ENCODE results near the gene KIF13A.
"Not testable (repeated sequence)": the region's sequence is repeated elsewhere in the genome, so short reads cannot be mapped to it uniquely, and the experiment has no call there.

The KIF13A gene

GRCh38 chr6:17745324-17745723, 242.1 kb downstream of the KIF13A start:
- H3K27ac ChIP-seq; DNase-seq (ENCODE audit: low read depth, low spot score): not testable (repeated sequence)

- not testable (repeated sequence) for DNase-seq (ENCODE audit: low read depth, low spot score); H3K27ac ChIP-seq
These were observed 242.6 kb downstream of the KIF13A start for GRCh38 chr6:17744757-17745308.

DNA sequence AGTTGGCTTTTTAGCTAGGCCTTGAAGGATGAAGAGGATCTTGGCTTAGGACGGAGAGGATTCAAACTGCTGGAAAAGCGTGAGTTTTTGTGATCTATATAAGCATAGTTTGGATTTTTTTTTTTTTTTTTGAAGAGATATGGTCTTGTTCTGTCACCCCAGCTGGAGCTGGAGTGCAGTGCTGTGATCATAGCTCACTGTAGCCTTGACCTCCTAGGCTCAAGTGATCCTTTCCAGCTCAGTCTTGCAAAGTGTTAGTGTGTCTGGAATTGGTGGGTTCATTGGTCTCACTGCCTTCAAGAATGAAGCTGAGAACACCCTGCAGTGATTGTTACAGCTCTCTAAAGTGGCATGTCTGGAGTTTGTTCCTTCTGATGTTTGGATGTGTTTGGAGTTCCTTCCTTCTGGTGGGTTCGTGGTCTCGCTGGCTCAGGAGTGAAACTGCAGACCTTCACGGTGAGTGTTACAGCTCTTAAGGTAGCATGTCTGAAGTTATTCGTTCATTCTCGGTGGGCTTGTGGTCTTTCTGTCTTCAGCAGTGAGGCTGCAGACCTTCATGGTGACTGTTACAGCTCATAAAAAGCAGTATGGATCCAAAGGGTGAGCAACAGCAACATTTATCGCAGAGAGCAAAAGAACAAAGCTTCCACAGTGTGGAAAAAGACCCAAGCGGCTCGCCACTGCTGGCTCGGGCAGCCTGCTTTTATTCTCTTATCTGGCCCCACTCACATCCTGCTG, 243.2 kb downstream of the KIF13A start:
- no peak for DNase-seq (ENCODE audit: low read depth, low spot score)
- no peak overlapping the region for H3K27ac ChIP-seq

DNA sequence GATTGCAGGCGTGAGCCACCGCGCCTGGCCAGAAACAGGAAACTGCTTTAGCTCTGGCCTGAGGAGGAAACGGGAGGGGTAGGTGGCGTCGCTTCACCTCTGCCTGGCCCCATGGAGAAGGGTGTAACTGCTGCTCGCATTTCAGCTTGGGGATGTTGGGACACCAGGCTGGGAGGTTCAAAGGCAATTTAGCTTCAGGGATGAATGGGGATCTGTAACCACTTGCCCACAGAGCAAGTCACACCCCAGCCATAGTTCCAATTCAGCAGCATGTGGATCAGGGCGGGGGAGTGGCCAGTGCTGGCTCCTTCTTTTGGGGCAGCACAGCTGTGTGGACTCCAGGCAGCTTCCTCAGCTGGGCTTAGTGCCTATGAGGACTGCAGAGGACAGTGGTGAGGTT, 245.9 kb downstream of the KIF13A start:
- DNase-seq (ENCODE audit: low read depth, low spot score) = peak; percentile 22

GRCh38 chr6:17740559-17741220, 246.7 kb downstream of the KIF13A start:
- DNase-seq (ENCODE audit: low read depth, low spot score) = no peak
- H3K27ac ChIP-seq = peak overlapping the region; percentile 36

More for the DNA sequence above, 245.9 kb downstream of the KIF13A start:
- H3K27ac ChIP-seq = peak overlapping the region; percentile 36

DNA sequence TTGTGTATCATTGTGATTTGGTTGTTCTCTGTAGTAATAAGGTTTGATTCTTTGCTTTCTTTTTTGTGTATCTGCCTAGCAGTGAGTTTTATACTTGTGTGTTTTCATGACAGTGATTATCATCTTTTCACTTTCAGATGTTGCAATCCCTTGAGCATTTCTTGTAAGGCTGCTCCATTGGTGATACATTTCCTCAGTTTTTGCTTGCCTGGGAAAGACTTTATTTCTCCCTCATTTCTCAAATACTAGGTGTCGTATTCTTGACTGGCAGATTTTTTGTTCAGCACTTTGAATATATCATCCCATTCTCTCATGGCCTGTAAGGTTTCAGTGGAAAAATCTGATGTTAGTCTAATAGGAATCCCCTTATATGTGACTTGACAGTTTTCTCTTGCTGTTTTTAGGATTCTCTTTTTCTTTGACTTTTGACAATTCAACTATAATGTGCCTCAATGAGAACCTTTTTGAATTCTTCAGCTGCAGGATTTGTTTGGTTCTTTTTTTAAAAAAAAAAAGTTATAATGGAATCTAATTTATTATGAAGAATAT, 249.7 kb downstream of the KIF13A start:
- DNase-seq (ENCODE audit: low read depth, low spot score) = no peak
- no peak overlapping the region for H3K27ac ChIP-seq

GRCh38 chr6:17735311-17735710, 252.1 kb downstream of the KIF13A start:
- not testable (repeated sequence) for H3K27ac ChIP-seq; DNase-seq (ENCODE audit: low read depth, low spot score)

- DNase-seq (ENCODE audit: low read depth, low spot score) = no peak
- H3K27ac ChIP-seq = peak overlapping the region; percentile 70
These were observed 257.2 kb downstream of the KIF13A start for GRCh38 chr6:17730078-17730704.

- H3K27ac ChIP-seq = peak overlapping the region; percentile 70
- DNase-seq (ENCODE audit: low read depth, low spot score) = no peak
These were observed 258.0 kb downstream of the KIF13A start for GRCh38 chr6:17729223-17730077.

DNA sequence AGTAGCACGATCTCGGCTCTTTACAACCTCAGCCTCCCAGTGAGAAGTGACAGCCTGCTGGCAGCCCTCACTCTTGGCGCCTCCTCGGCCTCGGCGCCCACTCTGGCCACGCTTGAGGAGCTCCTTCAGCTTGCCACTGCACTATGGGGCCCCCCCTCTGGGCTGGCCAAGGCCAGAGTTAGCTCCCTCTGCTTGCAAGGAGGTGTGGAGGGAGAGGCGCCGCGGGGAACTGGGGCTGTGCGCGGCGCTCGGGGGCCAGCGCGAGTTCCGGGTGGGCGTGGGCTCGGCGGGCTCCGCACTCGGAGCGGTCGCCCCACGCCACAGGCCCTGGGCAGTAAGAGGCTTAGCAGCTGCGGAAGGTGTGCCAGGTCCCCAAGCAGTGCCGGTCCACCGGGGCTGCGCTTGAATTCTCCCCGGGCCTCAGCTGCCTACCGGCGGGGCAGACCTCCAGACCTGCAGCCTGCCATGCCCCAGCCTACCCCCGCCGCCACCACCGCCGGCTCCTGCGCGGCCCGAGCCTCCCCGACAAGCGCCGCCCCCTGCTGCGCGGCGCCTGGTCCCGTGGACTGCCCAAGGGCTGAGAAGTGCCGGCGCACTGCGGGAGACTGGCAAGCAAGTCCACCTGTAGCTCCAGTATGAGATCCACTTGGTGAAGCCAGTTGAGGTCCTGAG, 258.7 kb downstream of the KIF13A start:
- H3K27ac ChIP-seq = peak overlapping the region; percentile 70
- DNase-seq (ENCODE audit: low read depth, low spot score) = no peak

DNA sequence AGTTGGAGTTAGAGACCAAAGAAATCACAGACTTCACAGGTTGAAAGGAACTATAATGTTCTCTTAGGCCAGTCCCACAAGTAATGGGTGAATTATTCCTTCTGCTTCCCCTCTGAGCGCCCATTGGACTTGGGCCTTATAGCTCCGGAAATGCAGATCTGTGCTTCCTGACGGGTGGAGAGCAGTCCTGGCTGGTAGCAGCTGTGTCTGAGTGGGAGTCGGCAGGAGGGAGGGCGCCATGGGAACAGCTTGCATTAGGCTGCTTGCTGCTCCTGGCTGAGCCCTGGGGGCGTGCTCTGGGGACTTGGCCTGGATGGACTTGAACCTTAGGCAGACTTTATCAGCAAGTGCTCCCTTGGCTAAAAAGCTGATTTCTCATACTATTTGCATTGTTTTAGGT, 262.4 kb downstream of the KIF13A start:
- H3K27ac ChIP-seq = no peak overlapping the region
- no peak for DNase-seq (ENCODE audit: low read depth, low spot score)

GRCh38 chr6:17724341-17724740, 263.1 kb downstream of the KIF13A start:
- no peak for DNase-seq (ENCODE audit: low read depth, low spot score)
- no peak overlapping the region for H3K27ac ChIP-seq

- DNase-seq (ENCODE audit: low read depth, low spot score) = no peak
These were observed 265.8 kb downstream of the KIF13A start for GRCh38 chr6:17721671-17722070.

GRCh38 chr6:17719323-17720041, 268.0 kb downstream of the KIF13A start:
- DNase-seq (ENCODE audit: low read depth, low spot score) = no peak
- no peak overlapping the region for H3K27ac ChIP-seq

More at GRCh38 chr6:17721671-17722070, 265.8 kb downstream of the KIF13A start:
- no peak overlapping the region for H3K27ac ChIP-seq

DNA sequence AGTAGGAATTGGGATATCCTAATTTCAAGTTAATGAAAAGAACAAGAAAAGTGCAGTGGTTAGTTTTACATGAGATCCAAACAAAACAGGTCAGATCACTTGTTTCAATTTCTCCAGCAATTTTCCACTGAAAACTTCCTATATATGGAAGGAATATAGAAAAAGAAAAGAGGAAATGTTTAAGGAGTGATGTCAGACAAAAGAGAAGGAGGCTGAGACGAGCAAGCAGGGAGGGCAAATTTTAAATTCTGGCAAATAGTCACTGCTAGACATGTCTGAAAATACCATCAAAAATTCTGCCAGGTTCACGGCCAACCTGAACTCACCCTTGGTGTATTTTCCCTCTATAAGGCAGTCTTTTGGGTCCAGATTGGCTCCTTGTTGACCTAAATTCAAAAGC, 271.2 kb downstream of the KIF13A start:
- no peak overlapping the region for H3K27ac ChIP-seq
- no peak for DNase-seq (ENCODE audit: low read depth, low spot score)

DNA sequence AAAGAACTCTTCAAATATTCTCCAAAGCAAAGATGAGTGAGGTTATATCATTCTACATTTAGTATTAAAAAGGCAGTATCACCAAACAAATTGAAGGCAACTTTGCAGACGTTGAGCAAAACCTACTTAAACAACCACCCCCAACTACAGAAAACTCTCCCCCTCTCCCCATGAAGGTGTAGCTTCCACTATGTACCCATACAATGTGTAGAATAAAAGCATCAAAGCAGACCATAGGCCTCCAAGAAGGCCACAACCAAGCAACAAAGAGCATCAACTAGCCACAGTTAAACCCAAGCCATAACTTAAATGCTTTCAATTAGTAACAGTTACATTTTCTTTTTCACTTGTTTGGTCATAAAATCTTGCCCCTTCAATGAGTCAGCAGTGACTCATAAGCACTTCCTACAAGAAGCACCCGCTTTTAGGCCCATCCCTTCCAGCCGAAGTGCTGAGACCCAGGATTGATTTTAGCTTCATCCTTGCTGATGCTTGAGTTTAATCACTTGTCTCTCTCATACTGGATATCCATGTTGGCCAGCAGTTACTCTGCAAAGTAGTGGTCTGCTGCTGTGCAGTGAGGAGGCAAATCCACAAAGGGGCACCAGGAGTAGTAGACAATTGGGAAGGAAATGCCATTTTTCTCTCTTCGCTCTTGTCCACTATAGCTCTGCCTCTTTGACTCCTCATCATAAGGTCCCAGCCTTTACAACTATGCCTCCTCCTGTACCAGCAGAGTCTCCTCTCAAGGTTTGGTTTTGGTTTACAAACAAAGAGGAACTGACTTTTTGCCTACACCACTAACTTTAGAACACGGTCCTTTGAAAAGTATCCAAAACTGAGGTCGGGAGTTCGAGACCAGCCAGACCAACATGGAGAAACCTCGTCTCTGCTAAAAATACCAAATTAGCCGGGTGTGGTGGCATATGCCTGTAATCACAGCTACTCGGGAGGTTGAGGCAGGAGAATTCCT, 272.3 kb downstream of the KIF13A start:
- no peak overlapping the region for H3K27ac ChIP-seq
- no peak for DNase-seq (ENCODE audit: low read depth, low spot score)

GRCh38 chr6:17714177-17714576, 273.3 kb downstream of the KIF13A start:
- no peak overlapping the region for H3K27ac ChIP-seq
- DNase-seq (ENCODE audit: low read depth, low spot score) = no peak

All from epithelial cell of prostate (primary cell).